Heart right ventricle (tissue), 16 donors: ENCODE measurements around the gene RALGAPA2. TPM values are rescaled to one million over a fixed set of nuclear protein-coding genes. Genes with fewer than 3 reads are reported as not detected.

Source experiments
- ATAC-seq, 8 donors: fragments of 200-7000 bp; cut with Tn5 transposase; one replicate each; pipeline ENCODE4 v1.9.1; 2020; ENCODE audit warnings: mild to moderate bottlenecking in 8 of 8, moderate library complexity in 8 of 8, moderate number of reproducible peaks in 1 of 8
- DNase-seq, 2 donors: peaks; one replicate each; pipeline ENCODE4 v3.0.0-alpha.2; 2020
- H3K27ac ChIP-seq, 10 donors: fragments of 200-600 bp; sonication (generic) in 2 of 10; one replicate each; pipeline versions ENCODE4 v1.5.0 to v1.8.0; 2020 to 2022; ENCODE audit warnings: mild to moderate bottlenecking in 3 of 10
- H3K27me3 ChIP-seq, 7 donors: fragments of 200-600 bp; one replicate each; pipeline ENCODE4 v1.8.0; 2021 to 2022; ENCODE audit warnings: mild to moderate bottlenecking in 2 of 7
- H3K36me3 ChIP-seq, 9 donors: fragments of 200-600 bp; sonication (generic) in 1 of 9; one replicate each; pipeline versions ENCODE4 v1.5.0 to v1.8.0; 2020 to 2022; ENCODE audit warnings: mild to moderate bottlenecking in 2 of 9
- H3K4me1 ChIP-seq, 9 donors: fragments of 200-600 bp; sonication (generic) in 1 of 9; one replicate each; pipeline versions ENCODE4 v1.5.0 to v1.8.0; 2020 to 2022; ENCODE audit warnings: mild to moderate bottlenecking in 4 of 9
- H3K4me3 ChIP-seq, 10 donors: fragments of 200-600 bp; sonication (generic) in 2 of 10; one replicate each; pipeline versions ENCODE4 v1.5.0 to v1.8.0; 2020 to 2022; ENCODE audit warnings: mild to moderate bottlenecking in 7 of 10, moderate library complexity in 2 of 10
- H3K9me3 ChIP-seq, 11 donors: fragments of 200-600 bp in 10 of 11; sonication (generic) in 2 of 11; one replicate each; pipeline versions ENCODE4 v1.5.0 to v1.8.0; 2013 to 2022; ENCODE audit warnings: mild to moderate bottlenecking in 2 of 11, control low read depth in 1 of 11, moderate library complexity in 1 of 11
- CTCF ChIP-seq, 9 donors: fragments of 200-600 bp; sonication (generic) in 2 of 9; IDR thresholded peaks; one replicate each; pipeline versions ENCODE4 v1.5.0 to v1.8.0; 2021 to 2022; ENCODE audit warnings: antibody characterized with exemption in 9 of 9, mild to moderate bottlenecking in 5 of 9, moderate library complexity in 1 of 9
- WGBS, 2 donors: extraction: QIAGEN DNeasy Blood & Tissue Kit; methylation state at CpG; one replicate each; pipeline ENCODE4 v1.1.7; 2013; ENCODE audit warnings: inconsistent platforms in 1 of 2; 5-methylcytosine and 5-hydroxymethylcytosine counted together
- intact Hi-C, 10 donors: fragments of 100-400 bp; cut with DNase I; formaldehyde crosslinking; loops; one replicate each; pipeline versions ENCODE4 v1.11.1 to v1.14.2; 2022
- polyA plus RNA-seq, 2 donors: library from polyadenylated mRNA; stranded (reverse); fragments of 200-250 nt; gene quantifications; one replicate each; pipeline ENCODE4 v1.2.3, GENCODE V29; 2013
- total RNA-seq, 10 donors: library from RNA; stranded (reverse); fragmentation: NEBNext Ultra II Directional in 3 of 10; extraction: Animal tissue kit (Norgen Biotek cat#: 25700) in 3 of 10; gene quantifications; one replicate each; pipeline versions ENCODE4 v1.2.1 to v1.2.4, GENCODE V29; 2021 to 2023
- donor health status: Arrhythmogenic right ventricular cardiomyopathy.
- donor health status: ischemic (EF 13 %, LVEDD 7.1; RV severe dilation, severe dysfunction).
- donor health status: healthy with polysubstance abuse.
- donor health status: DM: no; HTN: yes; CAD: no.
- donor health status: DM: no; HTN: no; CAD: no.
- donor health status: ischemic (EF 25% LVEDD 6.9; RV normal size, moderate dysfunction).
- donor health status: ischemic (EF 25% LVEDD 5.7; RV mildly dilated, moderate dysfunction).
- donor health status: healthy.
- donor health status: DM: yes; HTN: yes; CAD: no.
- donor health status: Ischemic cardiomyopathy.
- donor health status: ischemic (EF 35%, LVEDD 5.7; RV mildly dilated, moderate dysfunction).
- donor health status: nonischemic (EF 11% LVEDD 7.7; RV severe dilation, severe dysfunction).
- donor health status: DM: yes; HTN: yes; CAD: no.
- donor health status: PGD.
- donor health status: ischemic (EF 29% LVEDD 5.4; RV normal size, mild dysfunction).
- donor health status: nonischemic (EF 23%, LVEDD 6.1; RV moderate dilation, normal function).

RALGAPA2 gene
- total and polyA plus RNA-seq, 12 donors = 4.1 to 26.8 (median 18.2) TPM

GRCh38 chr20:20497242-20497978 is 215.0 kb downstream of the RALGAPA2 start:
- WGBS, 2 donors = 93 to 96% methylated on average over 8 of the region's 8 CpGs
- no peak for TF ChIP-seq CTCF (IDR thresholded peaks at IDR 0.05)
- intact Hi-C loops = loop anchor here in 1 of 10 donors (10.0 kb wide), 1 partner anchor 57 kb away; no protein-coding TSS in a partner anchor

GRCh38 chr20:20495729-20496503 is 216.5 kb downstream of the RALGAPA2 start:
- H3K9me3 ChIP-seq = no peaks in the 10 kb centered on the region
- H3K27ac ChIP-seq = no peak overlapping the region
- H3K36me3 ChIP-seq = peaks cover 0 to 100% (median 25%) of the 10 kb centered on the region in 9 donors
- H3K4me3 ChIP-seq = no peak overlapping the region
- ATAC-seq (no peak), DNase-seq (no peak)
- no peaks in the 10 kb centered on the region for H3K27me3 ChIP-seq
- WGBS, 2 donors = 94 to 96% methylated on average over 9 of the region's 9 CpGs
- intact Hi-C loops = loop anchor here in 1 of 10 donors (10.0 kb wide), 1 partner anchor 59 kb away; no protein-coding TSS in a partner anchor
- TF ChIP-seq CTCF (IDR thresholded peaks at IDR 0.05) = no peak
- H3K4me1 ChIP-seq = no peaks in the 10 kb centered on the region

More at GRCh38 chr20:20497242-20497978, 215.0 kb downstream of the RALGAPA2 start:
- ATAC-seq (no peak), DNase-seq (no peak)
- H3K36me3 ChIP-seq = peaks cover 0 to 100% (median 36%) of the 10 kb centered on the region in 9 donors
- H3K27ac ChIP-seq = no peak overlapping the region
- no peaks in the 10 kb centered on the region for H3K4me1 ChIP-seq
- no peaks in the 10 kb centered on the region for H3K27me3 ChIP-seq
- no peak overlapping the region for H3K4me3 ChIP-seq
- no peaks in the 10 kb centered on the region for H3K9me3 ChIP-seq

GRCh38 chr20:20493701-20494100 is 218.7 kb downstream of the RALGAPA2 start:
- Histone ChIP-seq H3K9me3 (no peaks in the 10 kb centered on the region), H3K27me3 (no peaks in the 10 kb centered on the region), H3K36me3 (peaks cover 0 to 92% (median 18%) of the 10 kb centered on the region in 9 donors), H3K27ac (no peak overlapping the region), H3K4me1 (no peaks in the 10 kb centered on the region), H3K4me3 (no peak overlapping the region)
- 95 to 99% methylated on average over 2 of the region's 2 CpGs for WGBS, 2 donors
- no peak for DNase-seq
- no peak for TF ChIP-seq CTCF (IDR thresholded peaks at IDR 0.05)
- no peak for ATAC-seq
- intact Hi-C loops = loop anchor here in 1 of 10 donors (10.0 kb wide), 1 partner anchor 61 kb away; no protein-coding TSS in a partner anchor

GRCh38 chr20:20492521-20493332 is 219.7 kb downstream of the RALGAPA2 start:
- no peaks in the 10 kb centered on the region for H3K9me3 ChIP-seq
- H3K27ac ChIP-seq = no peak overlapping the region
- H3K27me3 ChIP-seq = no peaks in the 10 kb centered on the region
- DNase-seq (no peak), ATAC-seq (no peak)
- peaks cover 0 to 91% (median 12%) of the 10 kb centered on the region in 9 donors for H3K36me3 ChIP-seq
- no peaks in the 10 kb centered on the region for H3K4me1 ChIP-seq
- TF ChIP-seq CTCF (IDR thresholded peaks at IDR 0.05) = no peak
- intact Hi-C loops = loop anchor here in 1 of 10 donors (10.0 kb wide), 1 partner anchor 62 kb away; no protein-coding TSS in a partner anchor
- WGBS, 2 donors = 82 to 83% methylated on average over 14 of the region's 14 CpGs
- H3K4me3 ChIP-seq = no peak overlapping the region
